WTC11 (cell line): ENCODE measurements around the gene FRK.

Experiments used
- JUN ChIP-seq: sonication (generic); formaldehyde crosslinking; IDR thresholded peaks from 2 replicates; pipeline ENCODE4 v1.8.0; 2023; ENCODE audit warnings: mild to moderate bottlenecking, missing genetic modification reagents
- NFATC4 ChIP-seq: fragments of 250-450 bp; sonication (Bioruptor Pico); IDR thresholded peaks from 2 replicates; pipeline ENCODE4 v1.9.0; 2021; ENCODE audit warnings: mild to moderate bottlenecking
- OVOL2 ChIP-seq: fragments of 250-450 bp; sonication (Bioruptor Pico); IDR thresholded peaks from 2 replicates; pipeline ENCODE4 v1.9.0; 2021; ENCODE audit warnings: mild to moderate bottlenecking, borderline replicate concordance
- TEAD4 ChIP-seq: sonication (generic); formaldehyde crosslinking; IDR thresholded peaks from 2 replicates; pipeline ENCODE4 v1.8.0; 2022; ENCODE audit warnings: mild to moderate bottlenecking, missing genetic modification reagents
- TP53 ChIP-seq: sonication (generic); formaldehyde crosslinking; IDR thresholded peaks from 2 replicates; pipeline ENCODE4 v1.8.1; 2023; ENCODE audit warnings: mild to moderate bottlenecking, missing genetic modification reagents
- TF ChIP-seq, protein P1 (sequence below): fragments of 200-600 bp; IDR thresholded peaks from 2 replicates; pipeline ENCODE4 v1.8.0; 2022; ENCODE audit warnings: antibody characterized with exemption
- TF ChIP-seq, protein P2 (sequence below): sonication (generic); formaldehyde crosslinking; IDR thresholded peaks from 2 replicates; pipeline ENCODE4 v1.8.1; 2022; ENCODE audit warnings: low read depth, missing genetic modification reagents, borderline replicate concordance
- TF ChIP-seq, protein P3 (sequence below): sonication (generic); formaldehyde crosslinking; IDR thresholded peaks from 2 replicates; pipeline ENCODE4 v1.8.1; 2023; ENCODE audit warnings: mild to moderate bottlenecking, moderate library complexity, missing genetic modification reagents
- TF ChIP-seq, protein P4 (sequence below): sonication (generic); formaldehyde crosslinking; IDR thresholded peaks from 2 replicates; pipeline ENCODE4 v1.8.0; 2022; ENCODE audit warnings: mild to moderate bottlenecking, missing genetic modification reagents

DNA sequence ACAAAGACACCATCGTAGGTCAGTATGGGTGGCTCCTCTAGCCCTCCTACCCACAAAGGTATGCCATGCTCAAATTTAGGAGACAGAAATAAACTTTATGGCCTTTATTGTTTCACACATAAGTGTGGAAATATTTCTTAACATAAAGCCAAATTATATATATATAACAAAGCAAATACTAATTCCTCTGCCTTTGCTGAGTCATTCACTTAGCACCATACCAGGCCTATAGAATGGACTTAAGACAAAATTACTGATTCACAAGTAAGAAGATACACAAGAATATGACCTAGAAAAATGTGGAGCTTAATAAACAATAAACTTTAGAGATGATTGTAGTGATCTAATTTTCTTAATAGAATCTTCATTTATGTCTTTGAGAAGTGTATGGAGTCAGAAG, 5.2 kb downstream of the FRK start:
- TF ChIP-seq, protein P1, sequence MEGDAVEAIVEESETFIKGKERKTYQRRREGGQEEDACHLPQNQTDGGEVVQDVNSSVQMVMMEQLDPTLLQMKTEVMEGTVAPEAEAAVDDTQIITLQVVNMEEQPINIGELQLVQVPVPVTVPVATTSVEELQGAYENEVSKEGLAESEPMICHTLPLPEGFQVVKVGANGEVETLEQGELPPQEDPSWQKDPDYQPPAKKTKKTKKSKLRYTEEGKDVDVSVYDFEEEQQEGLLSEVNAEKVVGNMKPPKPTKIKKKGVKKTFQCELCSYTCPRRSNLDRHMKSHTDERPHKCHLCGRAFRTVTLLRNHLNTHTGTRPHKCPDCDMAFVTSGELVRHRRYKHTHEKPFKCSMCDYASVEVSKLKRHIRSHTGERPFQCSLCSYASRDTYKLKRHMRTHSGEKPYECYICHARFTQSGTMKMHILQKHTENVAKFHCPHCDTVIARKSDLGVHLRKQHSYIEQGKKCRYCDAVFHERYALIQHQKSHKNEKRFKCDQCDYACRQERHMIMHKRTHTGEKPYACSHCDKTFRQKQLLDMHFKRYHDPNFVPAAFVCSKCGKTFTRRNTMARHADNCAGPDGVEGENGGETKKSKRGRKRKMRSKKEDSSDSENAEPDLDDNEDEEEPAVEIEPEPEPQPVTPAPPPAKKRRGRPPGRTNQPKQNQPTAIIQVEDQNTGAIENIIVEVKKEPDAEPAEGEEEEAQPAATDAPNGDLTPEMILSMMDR = no peak
- no peak for TF ChIP-seq TEAD4
- no peak for TF ChIP-seq JUN (CRISPR knock-in tag)
- TF ChIP-seq, protein P2, sequence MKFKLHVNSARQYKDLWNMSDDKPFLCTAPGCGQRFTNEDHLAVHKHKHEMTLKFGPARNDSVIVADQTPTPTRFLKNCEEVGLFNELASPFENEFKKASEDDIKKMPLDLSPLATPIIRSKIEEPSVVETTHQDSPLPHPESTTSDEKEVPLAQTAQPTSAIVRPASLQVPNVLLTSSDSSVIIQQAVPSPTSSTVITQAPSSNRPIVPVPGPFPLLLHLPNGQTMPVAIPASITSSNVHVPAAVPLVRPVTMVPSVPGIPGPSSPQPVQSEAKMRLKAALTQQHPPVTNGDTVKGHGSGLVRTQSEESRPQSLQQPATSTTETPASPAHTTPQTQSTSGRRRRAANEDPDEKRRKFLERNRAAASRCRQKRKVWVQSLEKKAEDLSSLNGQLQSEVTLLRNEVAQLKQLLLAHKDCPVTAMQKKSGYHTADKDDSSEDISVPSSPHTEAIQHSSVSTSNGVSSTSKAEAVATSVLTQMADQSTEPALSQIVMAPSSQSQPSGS (CRISPR knock-in tag) = no peak
- TF ChIP-seq OVOL2 (CRISPR knock-in tag) = no peak
- TF ChIP-seq, protein P3, sequence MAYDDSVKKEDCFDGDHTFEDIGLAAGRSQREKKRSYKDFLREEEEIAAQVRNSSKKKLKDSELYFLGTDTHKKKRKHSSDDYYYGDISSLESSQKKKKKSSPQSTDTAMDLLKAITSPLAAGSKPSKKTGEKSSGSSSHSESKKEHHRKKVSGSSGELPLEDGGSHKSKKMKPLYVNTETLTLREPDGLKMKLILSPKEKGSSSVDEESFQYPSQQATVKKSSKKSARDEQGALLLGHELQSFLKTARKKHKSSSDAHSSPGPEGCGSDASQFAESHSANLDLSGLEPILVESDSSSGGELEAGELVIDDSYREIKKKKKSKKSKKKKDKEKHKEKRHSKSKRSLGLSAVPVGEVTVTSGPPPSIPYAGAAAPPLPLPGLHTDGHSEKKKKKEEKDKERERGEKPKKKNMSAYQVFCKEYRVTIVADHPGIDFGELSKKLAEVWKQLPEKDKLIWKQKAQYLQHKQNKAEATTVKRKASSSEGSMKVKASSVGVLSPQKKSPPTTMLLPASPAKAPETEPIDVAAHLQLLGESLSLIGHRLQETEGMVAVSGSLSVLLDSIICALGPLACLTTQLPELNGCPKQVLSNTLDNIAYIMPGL = no peak
- no peak for TF ChIP-seq NFATC4
- TF ChIP-seq, protein P4, sequence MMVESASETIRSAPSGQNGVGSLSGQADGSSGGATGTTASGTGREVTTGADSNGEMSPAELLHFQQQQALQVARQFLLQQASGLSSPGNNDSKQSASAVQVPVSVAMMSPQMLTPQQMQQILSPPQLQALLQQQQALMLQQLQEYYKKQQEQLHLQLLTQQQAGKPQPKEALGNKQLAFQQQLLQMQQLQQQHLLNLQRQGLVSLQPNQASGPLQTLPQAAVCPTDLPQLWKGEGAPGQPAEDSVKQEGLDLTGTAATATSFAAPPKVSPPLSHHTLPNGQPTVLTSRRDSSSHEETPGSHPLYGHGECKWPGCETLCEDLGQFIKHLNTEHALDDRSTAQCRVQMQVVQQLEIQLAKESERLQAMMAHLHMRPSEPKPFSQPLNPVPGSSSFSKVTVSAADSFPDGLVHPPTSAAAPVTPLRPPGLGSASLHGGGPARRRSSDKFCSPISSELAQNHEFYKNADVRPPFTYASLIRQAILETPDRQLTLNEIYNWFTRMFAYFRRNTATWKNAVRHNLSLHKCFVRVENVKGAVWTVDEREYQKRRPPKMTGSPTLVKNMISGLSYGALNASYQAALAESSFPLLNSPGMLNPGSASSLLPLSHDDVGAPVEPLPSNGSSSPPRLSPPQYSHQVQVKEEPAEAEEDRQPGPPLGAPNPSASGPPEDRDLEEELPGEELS (CRISPR knock-in tag) = no peak
- TF ChIP-seq TP53 (CRISPR knock-in tag) = no peak
